H9 (cell line): Measurements from ENCODE around the gene MAPKAPK2. TPM values are rescaled to one million over a fixed set of nuclear protein-coding genes. Genes with fewer than 3 reads are reported as not detected.

ENCODE experiments used
- DNase-seq: peaks from one replicate; pipeline ENCODE4 v3.0.0-alpha.2; 2017
- H2AFZ ChIP-seq: one replicate; pipeline ENCODE4 v1.6.1; 2013; ENCODE audit warnings: mild to moderate bottlenecking, low read length, control low read depth, moderate library complexity
- H2AK5ac ChIP-seq: 2 replicates; pipeline ENCODE4 v1.6.1; 2013; ENCODE audit warnings: low read length, control low read depth, mixed read lengths; ENCODE audit not compliant: insufficient read length
- H2BK120ac ChIP-seq: one replicate; pipeline ENCODE4 v1.6.1; 2013; ENCODE audit warnings: low read depth, mild to moderate bottlenecking, low read length, control low read depth, inconsistent platforms; ENCODE audit not compliant: poor library complexity, severe bottlenecking
- H2BK12ac ChIP-seq: 2 replicates; pipeline ENCODE4 v1.6.1; 2013; ENCODE audit warnings: low read length, control low read depth, mixed read lengths, low read depth; ENCODE audit not compliant: insufficient read length
- H2BK15ac ChIP-seq: 2 replicates; pipeline ENCODE4 v1.6.1; 2013; ENCODE audit warnings: low read depth, low read length, control low read depth
- H2BK20ac ChIP-seq: one replicate; pipeline ENCODE4 v1.6.1; 2013; ENCODE audit warnings: low read depth, mild to moderate bottlenecking, low read length, control low read depth, inconsistent platforms; ENCODE audit not compliant: poor library complexity, severe bottlenecking
- H2BK5ac ChIP-seq: 2 replicates; pipeline ENCODE4 v1.6.1; 2013; ENCODE audit warnings: low read length, control low read depth, mixed read lengths; ENCODE audit not compliant: insufficient read length
- H3K14ac ChIP-seq: 2 replicates; pipeline ENCODE4 v1.6.1; 2013; ENCODE audit warnings: low read length, control low read depth; ENCODE audit not compliant: insufficient read depth
- H3K18ac ChIP-seq: 2 replicates; pipeline ENCODE4 v1.6.1; 2013; ENCODE audit warnings: low read depth, mild to moderate bottlenecking, mixed read lengths, low read length, control low read depth; ENCODE audit not compliant: insufficient read length
- H3K23ac ChIP-seq: 2 replicates; pipeline ENCODE4 v1.6.1; 2013; ENCODE audit warnings: low read length, control low read depth, mixed read lengths, low read depth; ENCODE audit not compliant: insufficient read length
- H3K23me2 ChIP-seq: 2 replicates; pipeline ENCODE4 v1.6.1; 2013; ENCODE audit warnings: low read depth, mild to moderate bottlenecking, mixed read lengths, low read length, control low read depth; ENCODE audit not compliant: insufficient read length, poor library complexity, severe bottlenecking
- H3K27ac ChIP-seq: 2 replicates; pipeline ENCODE4 v1.5.1; 2013; ENCODE audit warnings: low read length, control low read depth, mixed read lengths, low read depth; ENCODE audit not compliant: insufficient read length
- H3K27me3 ChIP-seq: 2 replicates; pipeline ENCODE4 v1.6.1; 2013; ENCODE audit warnings: low read length, control low read depth, inconsistent platforms; ENCODE audit not compliant: insufficient read depth
- H3K4ac ChIP-seq: 2 replicates; pipeline ENCODE4 v1.6.1; 2013; ENCODE audit warnings: low read depth, mild to moderate bottlenecking, control low read depth, inconsistent platforms, low read length, moderate library complexity
- H3K4me1 ChIP-seq: 2 replicates; pipeline ENCODE4 v1.6.1; 2013; ENCODE audit warnings: low read length, control low read depth, inconsistent platforms; ENCODE audit not compliant: insufficient read depth
- H3K4me2 ChIP-seq: 2 replicates; pipeline ENCODE4 v1.6.1; 2013; ENCODE audit warnings: low read length, control low read depth, mixed read lengths; ENCODE audit not compliant: insufficient read length, insufficient read depth
- H3K56ac ChIP-seq: 2 replicates; pipeline ENCODE4 v1.6.1; 2013; ENCODE audit warnings: low read depth, mild to moderate bottlenecking, mixed read lengths, low read length, control low read depth; ENCODE audit not compliant: insufficient read length
- H3K79me1 ChIP-seq: 2 replicates; pipeline ENCODE4 v1.6.1; 2013; ENCODE audit warnings: low read depth, mild to moderate bottlenecking, moderate library complexity, low read length, control low read depth, inconsistent platforms; ENCODE audit not compliant: insufficient read depth, poor library complexity, severe bottlenecking
- H3K79me2 ChIP-seq: 2 replicates; pipeline ENCODE4 v1.6.1; 2013; ENCODE audit warnings: low read length, control low read depth, inconsistent platforms; ENCODE audit not compliant: insufficient read depth
- H3K9ac ChIP-seq: 2 replicates; pipeline ENCODE4 v1.6.1; 2013; ENCODE audit warnings: low read length, control low read depth, mixed read lengths; ENCODE audit not compliant: insufficient read length; ENCODE audit errors: extremely low read depth
- H3K9me3 ChIP-seq: one replicate; pipeline ENCODE4 v1.6.1; 2013; ENCODE audit warnings: low read depth, low read length, inconsistent platforms; ENCODE audit not compliant: control insufficient read depth
- H3T11ph ChIP-seq: one replicate; pipeline ENCODE4 v1.6.1; 2013; ENCODE audit warnings: mild to moderate bottlenecking, low read length, control low read depth, inconsistent platforms
- H4K20me1 ChIP-seq: one replicate; pipeline ENCODE4 v1.6.1; 2013; ENCODE audit not compliant: control insufficient read depth, insufficient read length, insufficient read depth
- H4K5ac ChIP-seq: 2 replicates; pipeline ENCODE4 v1.6.1; 2013; ENCODE audit warnings: low read depth, mild to moderate bottlenecking, mixed read lengths, low read length, control low read depth; ENCODE audit not compliant: insufficient read length
- H4K8ac ChIP-seq: replicated peaks from 2 replicates; pipeline ENCODE4 v1.6.1; 2013; ENCODE audit warnings: low read length, control low read depth, mixed read lengths, low read depth; ENCODE audit not compliant: insufficient read length
- H4K91ac ChIP-seq: 2 replicates; pipeline ENCODE4 v1.6.1; 2013; ENCODE audit warnings: low read depth, mild to moderate bottlenecking, moderate library complexity, mixed read lengths, low read length, control low read depth; ENCODE audit not compliant: insufficient read length
- H3K27ac Mint-ChIP-seq, 3 experiments: 2 replicates in 2 of 3; 3 replicates in 1 of 3; pipeline ENCODE4 v1.8.0; 2020 to 2021; ENCODE audit warnings: mixed read lengths in 3 of 3, mild to moderate bottlenecking in 1 of 3, moderate library complexity in 1 of 3
- H3K27me3 Mint-ChIP-seq: 2 replicates; pipeline ENCODE4 v1.8.0; 2021; ENCODE audit warnings: low read depth, mild to moderate bottlenecking, moderate library complexity, mixed read lengths
- H3K36me3 Mint-ChIP-seq, 3 experiments: 2 replicates in 2 of 3; 3 replicates in 1 of 3; pipeline ENCODE4 v1.8.0; 2020 to 2021; ENCODE audit warnings: low read depth in 3 of 3, mixed read lengths in 3 of 3; ENCODE audit not compliant: insufficient read depth in 1 of 3
- H3K4me1 Mint-ChIP-seq, 2 experiments: 2 replicates each; pipeline ENCODE4 v1.8.0; 2020; ENCODE audit warnings: mixed read lengths in 2 of 2
- H3K4me3 Mint-ChIP-seq, 2 experiments: 2 replicates in 1 of 2; 3 replicates in 1 of 2; pipeline ENCODE4 v1.8.0; 2020 to 2021; ENCODE audit warnings: mild to moderate bottlenecking in 2 of 2, mixed read lengths in 2 of 2, moderate library complexity in 1 of 2
- H3K9me3 Mint-ChIP-seq, 2 experiments: 2 replicates in 1 of 2; 3 replicates in 1 of 2; pipeline ENCODE4 v1.8.0; 2020; ENCODE audit warnings: mild to moderate bottlenecking in 2 of 2, mixed read lengths in 2 of 2, moderate library complexity in 1 of 2
- WGBS: extraction: QIAGEN DNeasy Blood & Tissue Kit; methylation state at CpG from one replicate; pipeline ENCODE4 v1.1.7; 2013; ENCODE audit warnings: missing lambda C conversion rate, low lambda C conversion rate, mixed read lengths; ENCODE audit not compliant: insufficient read length; ENCODE audit errors: extremely low coverage; 5-methylcytosine and 5-hydroxymethylcytosine counted together
- total RNA-seq: library from RNA; stranded (reverse); gene quantifications from 2 replicates; pipeline ENCODE4 v1.2.1, GENCODE V29; 2021
- TF ChIP-seq, protein P1 (sequence below): fragments of 200-600 bp; sonication (generic); conservative IDR thresholded peaks from 3 replicates; pipeline ENCODE4 v1.8.0; 2021; ENCODE audit warnings: antibody characterized with exemption, mild to moderate bottlenecking

The MAPKAPK2 gene
- total RNA-seq, 1 experiment from 2014 or later: 50.1 TPM

GRCh38 chr1:206776229-206776628, 91.5 kb downstream of the MAPKAPK2 start:
- Histone ChIP-seq H3K23me2 (no peaks in the 10 kb centered on the region), H3K14ac (no peak overlapping the region), H3K27me3 (no peaks in the 10 kb centered on the region), H4K91ac (no peak overlapping the region), H2BK120ac (no peak overlapping the region), H3K4me2 (no peak overlapping the region), H4K8ac (no peak overlapping the region), H3T11ph (no peak overlapping the region), H3K79me2 (no peaks in the 10 kb centered on the region), H3K9ac (no peak overlapping the region), H2AFZ (no peak overlapping the region), H2BK5ac (no peak overlapping the region), H4K5ac (no peak overlapping the region), H3K79me1 (no peaks in the 10 kb centered on the region), H3K23ac (no peak overlapping the region), H3K18ac (no peak overlapping the region), H2BK15ac (no peak overlapping the region), H3K27ac (no peak overlapping the region), H2BK12ac (no peak overlapping the region), H3K9me3 (no peaks in the 10 kb centered on the region), H3K56ac (no peak overlapping the region), H2BK20ac (no peak overlapping the region), H2AK5ac (no peak overlapping the region), H4K20me1 (no peaks in the 10 kb centered on the region), H3K4ac (no peak overlapping the region), H3K4me1 (no peaks in the 10 kb centered on the region)
- Mint-ChIP-seq H3K27me3 (peaks cover 9% of the 10 kb centered on the region), H3K4me3 (no peak overlapping the region), H3K27ac (no peak overlapping the region), H3K4me1 (peaks cover under 1 to 6% of the 10 kb centered on the region in 2 experiments), H3K9me3 (no peaks in the 10 kb centered on the region), H3K36me3 (no peaks in the 10 kb centered on the region)
- WGBS: no CpG with 5 or more reads among the region's 4 CpGs
- no peak for DNase-seq
- TF ChIP-seq, protein P1, sequence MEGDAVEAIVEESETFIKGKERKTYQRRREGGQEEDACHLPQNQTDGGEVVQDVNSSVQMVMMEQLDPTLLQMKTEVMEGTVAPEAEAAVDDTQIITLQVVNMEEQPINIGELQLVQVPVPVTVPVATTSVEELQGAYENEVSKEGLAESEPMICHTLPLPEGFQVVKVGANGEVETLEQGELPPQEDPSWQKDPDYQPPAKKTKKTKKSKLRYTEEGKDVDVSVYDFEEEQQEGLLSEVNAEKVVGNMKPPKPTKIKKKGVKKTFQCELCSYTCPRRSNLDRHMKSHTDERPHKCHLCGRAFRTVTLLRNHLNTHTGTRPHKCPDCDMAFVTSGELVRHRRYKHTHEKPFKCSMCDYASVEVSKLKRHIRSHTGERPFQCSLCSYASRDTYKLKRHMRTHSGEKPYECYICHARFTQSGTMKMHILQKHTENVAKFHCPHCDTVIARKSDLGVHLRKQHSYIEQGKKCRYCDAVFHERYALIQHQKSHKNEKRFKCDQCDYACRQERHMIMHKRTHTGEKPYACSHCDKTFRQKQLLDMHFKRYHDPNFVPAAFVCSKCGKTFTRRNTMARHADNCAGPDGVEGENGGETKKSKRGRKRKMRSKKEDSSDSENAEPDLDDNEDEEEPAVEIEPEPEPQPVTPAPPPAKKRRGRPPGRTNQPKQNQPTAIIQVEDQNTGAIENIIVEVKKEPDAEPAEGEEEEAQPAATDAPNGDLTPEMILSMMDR: no peak
